GM12878 (cell line): ENCODE results near the gene TMEM217. TPM values are rescaled to one million over a fixed set of nuclear protein-coding genes. Genes with fewer than 3 reads are reported as not detected.

Source experiments
- ASH2L ChIP-seq: fragments of 300-600, 200-600 bp; sonication (generic); IDR thresholded peaks from 2 replicates; pipeline ENCODE4 v1.6.1; 2017; ENCODE audit warnings: low read depth, mild to moderate bottlenecking, borderline replicate concordance
- BACH1 ChIP-seq: fragments of 450-650 bp; IDR thresholded peaks from 2 replicates; pipeline ENCODE4 v1.6.1; 2017; ENCODE audit warnings: mild to moderate bottlenecking, borderline replicate concordance
- BHLHE40 ChIP-seq, 2 experiments: fragments of 450-650 bp in 1 of 2; IDR thresholded peaks; 2 replicates each; pipeline ENCODE4 v1.6.1; 2011 to 2017; ENCODE audit warnings: low read depth in 2 of 2, borderline replicate concordance in 1 of 2, improper control_type of control experiment in 1 of 2, low read length in 1 of 2, mild to moderate bottlenecking in 1 of 2
- CBFB ChIP-seq: IDR thresholded peaks from 2 replicates; pipeline ENCODE4 v1.6.1; 2016; ENCODE audit warnings: antibody characterized with exemption, low read depth
- CBX5 ChIP-seq: sonication (generic); IDR thresholded peaks from 2 replicates; pipeline ENCODE4 v1.6.1; 2016; ENCODE audit warnings: low read depth, moderate library complexity, mild to moderate bottlenecking, inconsistent platforms
- CHD1 ChIP-seq: IDR thresholded peaks from 2 replicates; pipeline ENCODE4 v1.6.1; 2012; ENCODE audit warnings: low read depth, low read length, improper control_type of control experiment
- CREM ChIP-seq: IDR thresholded peaks from 2 replicates; pipeline ENCODE4 v1.6.1; 2014; ENCODE audit warnings: antibody characterized with exemption, low read depth
- ELK1 ChIP-seq: IDR thresholded peaks from 2 replicates; pipeline ENCODE4 v1.6.1; 2012; ENCODE audit warnings: low read depth, low read length, improper control_type of control experiment
- ESRRA ChIP-seq: IDR thresholded peaks from 2 replicates; pipeline ENCODE4 v1.6.1; 2012; ENCODE audit warnings: mild to moderate bottlenecking, low read length, improper control_type of control experiment
- GATAD2B ChIP-seq: fragments of 450-650 bp; conservative IDR thresholded peaks from 2 replicates; pipeline ENCODE4 v1.6.1; 2017; ENCODE audit warnings: low read depth, mild to moderate bottlenecking, moderate library complexity
- HDAC2 ChIP-seq: fragments of 200-600 bp; sonication (generic); IDR thresholded peaks from 2 replicates; pipeline ENCODE4 v1.6.1; 2017
- IKZF1 ChIP-seq: fragments of 450-650 bp; conservative IDR thresholded peaks from 2 replicates; pipeline ENCODE4 v1.6.1; 2017; ENCODE audit warnings: antibody characterized with exemption, mild to moderate bottlenecking
- MTA2 ChIP-seq: fragments of 450-650 bp; IDR thresholded peaks from 2 replicates; pipeline ENCODE4 v1.6.1; 2016; ENCODE audit warnings: low read depth, mild to moderate bottlenecking, moderate library complexity
- PAX8 ChIP-seq: fragments of 450-650 bp; IDR thresholded peaks from 2 replicates; pipeline ENCODE4 v1.6.1; 2017; ENCODE audit warnings: mild to moderate bottlenecking, moderate library complexity
- PKNOX1 ChIP-seq: fragments of 450-650 bp; IDR thresholded peaks from 2 replicates; pipeline ENCODE4 v1.6.1; 2016; ENCODE audit warnings: mild to moderate bottlenecking
- RELB ChIP-seq: fragments of 450-650 bp; IDR thresholded peaks from 2 replicates; pipeline ENCODE4 v1.6.1; 2017; ENCODE audit warnings: low read depth, mild to moderate bottlenecking, moderate library complexity
- SUZ12 ChIP-seq: fragments of 200-600 bp; sonication (generic); IDR thresholded peaks from one replicate; pipeline ENCODE4 v1.6.1; 2018; ENCODE audit warnings: antibody characterized with exemption, mild to moderate bottlenecking; ENCODE audit not compliant: unreplicated experiment
- TBL1XR1 ChIP-seq: IDR thresholded peaks from 2 replicates; pipeline ENCODE4 v1.6.1; 2012; ENCODE audit warnings: low read depth, low read length, improper control_type of control experiment
- WRNIP1 ChIP-seq: IDR thresholded peaks from 2 replicates; pipeline ENCODE4 v1.6.1; 2011; ENCODE audit warnings: low read depth, low read length, improper control_type of control experiment, borderline replicate concordance
- ZNF384 ChIP-seq: IDR thresholded peaks from 2 replicates; pipeline ENCODE4 v1.6.1; 2012; ENCODE audit warnings: low read depth, mild to moderate bottlenecking, low read length, improper control_type of control experiment, borderline replicate concordance
- ZZZ3 ChIP-seq: IDR thresholded peaks from 2 replicates; pipeline ENCODE4 v1.6.1; 2011; ENCODE audit warnings: low read depth; ENCODE audit not compliant: control insufficient read depth, insufficient read length
- polyA plus RNA-seq, 11 experiments: library from polyadenylated mRNA; depleted of rRNA in 4 of 11; unstranded in 6 of 11; stranded (reverse) in 5 of 11; fragments of >200 nt; fragmentation: Nextera tagmentation in 4 of 11; fragmentation: Illumina TruSeq in 1 of 11; extraction: Ambion mirVana in 4 of 11; extraction: Trizol in 1 of 11; gene quantifications; 1 replicate in 1 of 11; 2 replicates in 10 of 11; pipeline versions ENCODE4 v1.2.1 to v1.2.3, GENCODE V29; 2011 to 2016; ENCODE audit warnings: inconsistent platforms in 2 of 11, missing spikeins in 2 of 11, low read depth in 1 of 11
- total RNA-seq, 4 experiments: library from RNA; depleted of rRNA in 3 of 4; stranded (reverse); fragments of >200 nt in 3 of 4; fragmentation: Illumina TruSeq in 1 of 4; extraction: Trizol in 1 of 4; gene quantifications; 2 replicates each; pipeline versions ENCODE4 v1.2.1 to v1.2.3, GENCODE V29; 2013 to 2021
- TF ChIP-seq, protein P1 (sequence below): fragments of 450-650 bp; formaldehyde crosslinking; IDR thresholded peaks from 2 replicates; pipeline ENCODE4 v1.5.0; 2022; ENCODE audit warnings: mild to moderate bottlenecking, missing genetic modification characterization

The TMEM217 gene
- total and polyA plus RNA-seq, 10 of the 15 experiments (the other 5 are each of a cell fraction or from before 2014, with no cell fraction given): 1.3 to 4.5 (median 2.3) TPM

- TF ChIP-seq, protein P1, sequence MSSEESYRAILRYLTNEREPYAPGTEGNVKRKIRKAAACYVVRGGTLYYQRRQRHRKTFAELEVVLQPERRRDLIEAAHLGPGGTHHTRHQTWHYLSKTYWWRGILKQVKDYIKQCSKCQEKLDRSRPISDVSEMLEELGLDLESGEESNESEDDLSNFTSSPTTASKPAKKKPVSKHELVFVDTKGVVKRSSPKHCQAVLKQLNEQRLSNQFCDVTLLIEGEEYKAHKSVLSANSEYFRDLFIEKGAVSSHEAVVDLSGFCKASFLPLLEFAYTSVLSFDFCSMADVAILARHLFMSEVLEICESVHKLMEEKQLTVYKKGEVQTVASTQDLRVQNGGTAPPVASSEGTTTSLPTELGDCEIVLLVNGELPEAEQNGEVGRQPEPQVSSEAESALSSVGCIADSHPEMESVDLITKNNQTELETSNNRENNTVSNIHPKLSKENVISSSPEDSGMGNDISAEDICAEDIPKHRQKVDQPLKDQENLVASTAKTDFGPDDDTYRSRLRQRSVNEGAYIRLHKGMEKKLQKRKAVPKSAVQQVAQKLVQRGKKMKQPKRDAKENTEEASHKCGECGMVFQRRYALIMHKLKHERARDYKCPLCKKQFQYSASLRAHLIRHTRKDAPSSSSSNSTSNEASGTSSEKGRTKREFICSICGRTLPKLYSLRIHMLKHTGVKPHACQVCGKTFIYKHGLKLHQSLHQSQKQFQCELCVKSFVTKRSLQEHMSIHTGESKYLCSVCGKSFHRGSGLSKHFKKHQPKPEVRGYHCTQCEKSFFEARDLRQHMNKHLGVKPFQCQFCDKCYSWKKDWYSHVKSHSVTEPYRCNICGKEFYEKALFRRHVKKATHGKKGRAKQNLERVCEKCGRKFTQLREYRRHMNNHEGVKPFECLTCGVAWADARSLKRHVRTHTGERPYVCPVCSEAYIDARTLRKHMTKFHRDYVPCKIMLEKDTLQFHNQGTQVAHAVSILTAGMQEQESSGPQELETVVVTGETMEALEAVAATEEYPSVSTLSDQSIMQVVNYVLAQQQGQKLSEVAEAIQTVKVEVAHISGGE (CRISPR knock-in tag): no peak
- TF ChIP-seq CBX5 (no peak), MTA2 (no peak), ASH2L (no peak), RELB (no peak), CREM (peak; percentile 35; the same call in 1 of the 2 replicates), CHD1 (no peak), SUZ12 (no peak), PKNOX1 (no peak), ELK1 (no peak), ZZZ3 (no peak), PAX8 (no peak), CBFB (peak; percentile 18; the same call in 1 of the 2 replicates), BACH1 (no peak), TBL1XR1 (no peak), WRNIP1 (no peak), IKZF1 (no peak; the same call in 1 of the 2 replicates), ESRRA (no peak), BHLHE40 (IDR thresholded peaks at IDR 0.05; ENCODE audit: borderline replicate concordance in 1 of 2, low read depth in 2 of 2, low read length in 1 of 2) (peak in 1 of 2 experiments; percentile 0; a peak in 1 of 4 replicates), GATAD2B (no peak), HDAC2 (no peak), ZNF384 (no peak)
These were observed 88.3 kb downstream of the TMEM217 start, which contains the start of gene PIM1 (continued) for GRCh38 chr6:37169496-37170272.
